Ovary (tissue), 9 donors: ENCODE measurements around the gene NPAS3. TPM values are rescaled to one million over a fixed set of nuclear protein-coding genes. Genes with fewer than 3 reads are reported as not detected.
A peak's percentile ranks its signal among the peaks of the same experiment; 100 is the strongest.

Source experiments
- DNase-seq, 5 donors: peaks; one replicate each; pipeline ENCODE4 v3.0.0-alpha.2; 2019 to 2020
- H3K27ac ChIP-seq, 2 donors: fragments of 200-600 bp; one replicate each; pipeline versions ENCODE4 v1.5.1 to v1.8.0; 2019 to 2022
- H3K27me3 ChIP-seq: fragments of 200-600 bp; one replicate; pipeline ENCODE4 v1.8.0; 2022
- H3K36me3 ChIP-seq: fragments of 200-600 bp; sonication (generic); one replicate; pipeline ENCODE4 v1.5.1; 2019
- H3K4me1 ChIP-seq: one replicate; pipeline ENCODE4 v1.8.1; 2013; ENCODE audit warnings: mild to moderate bottlenecking, moderate library complexity; ENCODE audit not compliant: insufficient read depth
- H3K4me3 ChIP-seq: fragments of 200-600 bp; sonication (generic); one replicate; pipeline ENCODE4 v1.5.1; 2017
- H3K9me3 ChIP-seq, 2 donors: fragments of 200-600 bp in 1 of 2; sonication (generic) in 1 of 2; one replicate each; pipeline versions ENCODE4 v1.5.1 to v1.8.1; 2013 to 2019; ENCODE audit warnings: mild to moderate bottlenecking in 1 of 2, moderate library complexity in 1 of 2
- EP300 ChIP-seq: sonication (generic); formaldehyde crosslinking; IDR thresholded peaks from one replicate; pipeline ENCODE4 v1.6.1; 2017; ENCODE audit warnings: antibody characterized with exemption
- POLR2A ChIP-seq: fragments of 450-650 bp; IDR thresholded peaks from one replicate; pipeline ENCODE4 v1.6.1; 2017; ENCODE audit warnings: antibody characterized with exemption, mild to moderate bottlenecking, moderate library complexity
- WGBS, 3 donors: extraction: QIAGEN DNeasy Blood & Tissue Kit in 1 of 3; methylation state at CpG; one replicate each; pipeline versions ENCODE4 v1.1.5 to v1.1.7; 2013 to 2017; 5-methylcytosine and 5-hydroxymethylcytosine counted together
- intact Hi-C, 4 donors: fragments of 100-400 bp; cut with DNase I; formaldehyde crosslinking; loops; one replicate each; pipeline versions ENCODE4 v1.11.0 to v1.15.1; 2022 to 2023
- polyA plus RNA-seq, 2 donors: library from polyadenylated mRNA; stranded (reverse); fragments of 200-250 nt in 1 of 2; fragments of 350-450 nt in 1 of 2; fragmentation: Illumina TruSeq in 1 of 2; extraction: RNeasy Lipid Tissue Mini Kit (QIAGEN cat#74804) in 1 of 2; gene quantifications; one replicate each; pipeline ENCODE4 v1.2.3, GENCODE V29; 2013 to 2014
- total RNA-seq, 7 donors: library from RNA; depleted of rRNA in 2 of 7; stranded (reverse); fragments of >200 nt in 2 of 7; fragmentation: NEBNext Ultra II Directional in 3 of 7; extraction: Animal tissue kit (Norgen Biotek cat#: 25700) in 3 of 7; gene quantifications; one replicate each; pipeline versions ENCODE4 v1.1.0 to v1.2.4, GENCODE V29; 2016 to 2023
- TF ChIP-seq, protein P1 (sequence below), 3 donors: fragments of 450-650 bp in 2 of 3; fragments of 200-600 bp in 1 of 3; IDR thresholded peaks; one replicate each; pipeline versions ENCODE4 v1.5.1 to v1.8.0; 2016 to 2022; ENCODE audit warnings: antibody characterized with exemption in 3 of 3, mild to moderate bottlenecking in 1 of 3
- donor health status: DM: no; HTN: no; CAD: no; lungs with moderate emphysema.
- donor health status: DM: no; HTN: no; CAD: no.
- donor health status: Bipolar disorder and iron deficiency.
- donor health status: DM: yes; HTN: yes; CAD: no.
- donor health status: DM: no; HTN: no; CAD: no.
- donor health status: DM: yes; HTN: yes; CAD: no.

The NPAS3 gene
- total and polyA plus RNA-seq, 9 donors: 1.9 to 15.4 (median 11.4) TPM

DNA sequence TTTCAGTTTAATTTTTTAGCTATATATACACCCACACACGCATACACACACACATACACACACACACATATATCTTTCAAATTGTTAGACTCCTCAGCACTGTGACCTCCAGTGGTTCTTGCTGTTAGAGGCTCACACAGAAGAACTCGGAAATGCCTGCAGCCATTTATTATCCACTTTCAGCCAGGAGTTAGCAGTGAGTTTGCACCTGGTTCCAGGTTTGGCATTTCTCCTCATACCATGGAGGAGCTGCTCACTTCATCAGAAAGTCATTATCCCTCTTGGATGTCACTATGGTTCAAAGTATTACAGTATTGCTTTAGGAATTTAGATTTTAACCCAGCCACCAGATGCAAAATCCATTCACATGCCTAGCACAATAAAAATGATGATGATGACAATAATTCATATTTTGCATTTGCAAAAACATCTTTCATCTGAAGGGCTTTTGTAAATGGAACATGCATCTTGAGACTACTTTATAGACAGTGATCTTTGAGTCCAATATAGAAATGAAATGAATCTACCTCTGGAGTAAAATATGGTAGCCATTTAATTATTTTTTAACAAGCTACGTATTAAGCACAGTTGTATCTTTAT lies 42.3 kb downstream of the NPAS3 start:
- DNase-seq: no peak
- TF ChIP-seq POLR2A (no peak), EP300 (no peak)
- TF ChIP-seq, protein P1, sequence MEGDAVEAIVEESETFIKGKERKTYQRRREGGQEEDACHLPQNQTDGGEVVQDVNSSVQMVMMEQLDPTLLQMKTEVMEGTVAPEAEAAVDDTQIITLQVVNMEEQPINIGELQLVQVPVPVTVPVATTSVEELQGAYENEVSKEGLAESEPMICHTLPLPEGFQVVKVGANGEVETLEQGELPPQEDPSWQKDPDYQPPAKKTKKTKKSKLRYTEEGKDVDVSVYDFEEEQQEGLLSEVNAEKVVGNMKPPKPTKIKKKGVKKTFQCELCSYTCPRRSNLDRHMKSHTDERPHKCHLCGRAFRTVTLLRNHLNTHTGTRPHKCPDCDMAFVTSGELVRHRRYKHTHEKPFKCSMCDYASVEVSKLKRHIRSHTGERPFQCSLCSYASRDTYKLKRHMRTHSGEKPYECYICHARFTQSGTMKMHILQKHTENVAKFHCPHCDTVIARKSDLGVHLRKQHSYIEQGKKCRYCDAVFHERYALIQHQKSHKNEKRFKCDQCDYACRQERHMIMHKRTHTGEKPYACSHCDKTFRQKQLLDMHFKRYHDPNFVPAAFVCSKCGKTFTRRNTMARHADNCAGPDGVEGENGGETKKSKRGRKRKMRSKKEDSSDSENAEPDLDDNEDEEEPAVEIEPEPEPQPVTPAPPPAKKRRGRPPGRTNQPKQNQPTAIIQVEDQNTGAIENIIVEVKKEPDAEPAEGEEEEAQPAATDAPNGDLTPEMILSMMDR (IDR thresholded peaks at IDR 0.05): no peak
- H3K36me3 ChIP-seq: no peaks in the 10 kb centered on the region
- WGBS, 3 donors: 64 to 94% (median 78%) methylated on average over 3 of the region's 3 CpGs
- H3K4me3 ChIP-seq: no peak overlapping the region
- H3K27me3 ChIP-seq: no peaks in the 10 kb centered on the region
- H3K4me1 ChIP-seq: no peaks in the 10 kb centered on the region
- intact Hi-C loops: no loop called here
- H3K9me3 ChIP-seq: no peaks in the 10 kb centered on the region
- no peak overlapping the region for H3K27ac ChIP-seq

- intact Hi-C loops: no loop called here
- Histone ChIP-seq H3K27ac (no peak overlapping the region), H3K27me3 (no peaks in the 10 kb centered on the region), H3K4me1 (no peaks in the 10 kb centered on the region), H3K9me3 (no peaks in the 10 kb centered on the region), H3K4me3 (no peak overlapping the region), H3K36me3 (no peaks in the 10 kb centered on the region)
- TF ChIP-seq POLR2A (no peak), EP300 (no peak)
- TF ChIP-seq, protein P1 (IDR thresholded peaks at IDR 0.05): no peak
- 85 to 96% (median 90%) methylated on average over 2 of the region's 2 CpGs for WGBS, 3 donors
- no peak for DNase-seq
These were observed 45.7 kb downstream of the NPAS3 start for GRCh38 chr14:32984241-32984930.

GRCh38 chr14:32985866-32986265 lies 47.2 kb downstream of the NPAS3 start:
- 60 to 68% (median 63%) methylated on average over 8 of the region's 8 CpGs for WGBS, 3 donors
- DNase-seq: peak in 1 of 5 donors; percentile 30

DNA sequence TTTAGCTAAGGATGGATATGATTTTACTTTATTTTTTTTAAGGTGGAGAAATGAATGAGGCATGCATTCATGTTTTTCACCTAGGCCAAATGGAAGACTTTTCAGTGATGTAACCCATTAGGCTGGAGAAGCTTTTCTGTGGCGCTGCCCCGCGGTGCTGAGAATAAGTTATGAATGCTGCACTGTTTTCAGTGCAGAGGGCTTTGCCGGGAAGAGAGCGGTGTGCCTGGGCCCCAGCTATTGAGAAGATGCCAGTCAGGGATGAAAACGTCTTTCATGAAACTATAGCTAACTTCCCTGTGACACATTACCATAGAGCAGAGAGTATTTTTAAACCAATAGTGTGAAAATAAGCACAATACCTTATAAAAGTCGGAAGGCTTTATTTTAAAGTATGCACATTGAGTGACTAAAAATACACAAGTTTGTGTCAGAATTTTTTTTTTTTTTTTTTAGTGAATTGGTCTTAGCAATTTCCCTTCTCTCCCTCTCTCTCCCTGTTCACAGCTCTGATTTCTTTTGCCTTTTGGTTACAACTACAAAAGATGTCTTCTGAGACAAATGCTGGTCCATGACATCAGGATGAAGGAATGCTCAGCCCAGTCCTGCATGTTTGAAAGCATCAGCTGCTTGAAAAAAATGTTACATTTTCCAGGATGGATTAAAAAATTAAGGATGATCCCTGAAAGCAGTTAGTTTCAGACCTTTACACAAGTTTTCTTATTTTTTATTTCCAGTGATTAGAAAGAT lies 48.3 kb downstream of the NPAS3 start:
- no peaks in the 10 kb centered on the region for H3K27me3 ChIP-seq
- H3K4me3 ChIP-seq: no peak overlapping the region
- no peaks in the 10 kb centered on the region for H3K9me3 ChIP-seq
- H3K27ac ChIP-seq: no peak overlapping the region
- no peaks in the 10 kb centered on the region for H3K4me1 ChIP-seq
- 83 to 90% (median 87%) methylated on average over 7 of the region's 7 CpGs for WGBS, 3 donors
- intact Hi-C loops: no loop called here
- DNase-seq: no peak
- no peaks in the 10 kb centered on the region for H3K36me3 ChIP-seq
- TF ChIP-seq POLR2A (no peak), EP300 (no peak)
- TF ChIP-seq, protein P1 (IDR thresholded peaks at IDR 0.05): no peak

More at GRCh38 chr14:32985866-32986265, 47.2 kb downstream of the NPAS3 start:
- no peaks in the 10 kb centered on the region for H3K9me3 ChIP-seq
- H3K36me3 ChIP-seq: no peaks in the 10 kb centered on the region
- H3K4me1 ChIP-seq: no peaks in the 10 kb centered on the region
- no peak overlapping the region for H3K4me3 ChIP-seq
- H3K27me3 ChIP-seq: no peaks in the 10 kb centered on the region
- TF ChIP-seq EP300 (no peak), POLR2A (no peak)
- TF ChIP-seq, protein P1 (IDR thresholded peaks at IDR 0.05): no peak
- intact Hi-C loops: no loop called here
- H3K27ac ChIP-seq: no peak overlapping the region
